SU-DHL-6 (cell line): ENCODE results near the gene PITPNB.

Experiments used
- H2AFZ ChIP-seq: fragments of 200-600 bp; sonication (generic); 2 replicates; pipeline ENCODE4 v1.6.1; 2014; ENCODE audit warnings: low read depth, mild to moderate bottlenecking, moderate library complexity, mixed read lengths, antibody characterized with exemption, low read length; ENCODE audit not compliant: severe bottlenecking
- H3F3A ChIP-seq: fragments of 200-600 bp; shearing (Covaris generic); 2 replicates; pipeline ENCODE4 v1.6.0; 2016; ENCODE audit warnings: antibody characterized with exemption, mild to moderate bottlenecking; ENCODE audit not compliant: insufficient read depth
- H3K27ac ChIP-seq: fragments of 200-600 bp; sonication (generic); 2 replicates; pipeline ENCODE4 v1.5.1; 2016; ENCODE audit warnings: low read depth, mild to moderate bottlenecking, low read length, moderate library complexity, mixed read lengths
- H3K27me3 ChIP-seq: fragments of 200-600 bp; sonication (generic), shearing (Covaris generic); 2 replicates; pipeline ENCODE4 v1.6.0; 2014; ENCODE audit warnings: mild to moderate bottlenecking, low read length
- H3K36me3 ChIP-seq: fragments of 200-600 bp; sonication (generic); 2 replicates; pipeline ENCODE4 v1.6.1; 2014; ENCODE audit warnings: mild to moderate bottlenecking, low read length, mixed read lengths
- H3K4me2 ChIP-seq: fragments of 300-600, 200-600 bp; shearing (Covaris generic), sonication (generic); 2 replicates; pipeline ENCODE4 v1.6.0; 2014; ENCODE audit warnings: low read length, low read depth, mild to moderate bottlenecking; ENCODE audit not compliant: poor library complexity, severe bottlenecking
- H3K4me3 ChIP-seq: fragments of 200-600 bp; sonication (generic); 2 replicates; pipeline ENCODE4 v1.5.1; 2014; ENCODE audit warnings: antibody characterized with exemption, low read length, mild to moderate bottlenecking, mixed read lengths; ENCODE audit not compliant: insufficient read depth, poor library complexity, severe bottlenecking
- H3K79me2 ChIP-seq: fragments of 200-600 bp; sonication (generic); 2 replicates; pipeline ENCODE4 v1.6.1; 2014; ENCODE audit warnings: mild to moderate bottlenecking, low read length, moderate library complexity; ENCODE audit not compliant: insufficient read depth
- H3K9ac ChIP-seq: fragments of 200-600 bp; sonication (generic); 2 replicates; pipeline ENCODE4 v1.7.0; 2014; ENCODE audit warnings: mild to moderate bottlenecking, low read length
- H3K9me2 ChIP-seq: fragments of 200-600 bp; sonication (generic); replicated peaks from 2 replicates; pipeline ENCODE4 v1.6.1; 2014; ENCODE audit warnings: low read length; ENCODE audit not compliant: insufficient read depth
- H3K9me3 ChIP-seq: fragments of 200-600 bp; sonication (generic); 2 replicates; pipeline ENCODE4 v1.6.1; 2014; ENCODE audit warnings: low read length, mixed read lengths; ENCODE audit not compliant: insufficient read depth
- H4K20me1 ChIP-seq: fragments of 200-600 bp; sonication (generic); 2 replicates; pipeline ENCODE4 v1.6.1; 2014; ENCODE audit warnings: low read depth, mild to moderate bottlenecking, antibody characterized with exemption, low read length, moderate library complexity, mixed read lengths
- EZH2phosphoT487 ChIP-seq: fragments of 200-600 bp; sonication (generic), shearing (Covaris generic); conservative IDR thresholded peaks from 2 replicates; pipeline ENCODE4 v1.6.1; 2018; ENCODE audit warnings: mild to moderate bottlenecking, antibody characterized with exemption, low read length, moderate library complexity, mixed read lengths
- TF ChIP-seq, protein P1 (sequence below): fragments of 200-600 bp; sonication (generic); IDR thresholded peaks from one replicate; pipeline ENCODE4 v1.5.1; 2017; ENCODE audit warnings: antibody characterized with exemption, mild to moderate bottlenecking, low read length, moderate library complexity; ENCODE audit not compliant: insufficient read depth, poor library complexity, severe bottlenecking

PITPNB gene

DNA sequence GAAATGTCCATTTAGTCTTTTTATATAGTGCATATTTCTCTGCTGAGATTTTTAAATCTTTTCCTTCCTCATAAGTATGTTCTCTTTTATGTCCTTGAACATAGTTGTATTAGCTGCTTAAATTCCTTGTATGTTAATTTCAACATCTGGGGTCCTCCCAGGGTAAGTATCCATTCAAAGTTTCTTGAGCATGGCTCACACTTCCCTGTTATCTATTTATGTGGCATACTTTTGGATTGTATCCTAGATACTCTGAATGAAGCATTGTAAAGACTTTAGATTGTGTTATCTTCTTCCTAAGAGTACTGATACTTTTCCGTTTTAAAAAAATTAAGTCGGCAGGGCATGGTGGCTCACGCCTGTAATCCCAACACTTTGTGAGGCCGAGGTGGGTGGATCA lies 28.4 kb upstream of the PITPNB start:
- Histone ChIP-seq H3K4me3 (no peak overlapping the region), H4K20me1 (no peaks in the 10 kb centered on the region), H3K9me2 (no peaks in the 10 kb centered on the region), H3K4me2 (no peak overlapping the region), H3K9me3 (no peaks in the 10 kb centered on the region), H2AFZ (no peak overlapping the region), H3K36me3 (no peaks in the 10 kb centered on the region), H3K9ac (no peak overlapping the region), H3K27ac (no peak overlapping the region), H3F3A (no peaks in the 10 kb centered on the region), H3K27me3 (no peaks in the 10 kb centered on the region), H3K79me2 (no peaks in the 10 kb centered on the region)
- TF ChIP-seq, protein P1, sequence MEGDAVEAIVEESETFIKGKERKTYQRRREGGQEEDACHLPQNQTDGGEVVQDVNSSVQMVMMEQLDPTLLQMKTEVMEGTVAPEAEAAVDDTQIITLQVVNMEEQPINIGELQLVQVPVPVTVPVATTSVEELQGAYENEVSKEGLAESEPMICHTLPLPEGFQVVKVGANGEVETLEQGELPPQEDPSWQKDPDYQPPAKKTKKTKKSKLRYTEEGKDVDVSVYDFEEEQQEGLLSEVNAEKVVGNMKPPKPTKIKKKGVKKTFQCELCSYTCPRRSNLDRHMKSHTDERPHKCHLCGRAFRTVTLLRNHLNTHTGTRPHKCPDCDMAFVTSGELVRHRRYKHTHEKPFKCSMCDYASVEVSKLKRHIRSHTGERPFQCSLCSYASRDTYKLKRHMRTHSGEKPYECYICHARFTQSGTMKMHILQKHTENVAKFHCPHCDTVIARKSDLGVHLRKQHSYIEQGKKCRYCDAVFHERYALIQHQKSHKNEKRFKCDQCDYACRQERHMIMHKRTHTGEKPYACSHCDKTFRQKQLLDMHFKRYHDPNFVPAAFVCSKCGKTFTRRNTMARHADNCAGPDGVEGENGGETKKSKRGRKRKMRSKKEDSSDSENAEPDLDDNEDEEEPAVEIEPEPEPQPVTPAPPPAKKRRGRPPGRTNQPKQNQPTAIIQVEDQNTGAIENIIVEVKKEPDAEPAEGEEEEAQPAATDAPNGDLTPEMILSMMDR = no peak
- no peak for TF ChIP-seq EZH2phosphoT487

DNA sequence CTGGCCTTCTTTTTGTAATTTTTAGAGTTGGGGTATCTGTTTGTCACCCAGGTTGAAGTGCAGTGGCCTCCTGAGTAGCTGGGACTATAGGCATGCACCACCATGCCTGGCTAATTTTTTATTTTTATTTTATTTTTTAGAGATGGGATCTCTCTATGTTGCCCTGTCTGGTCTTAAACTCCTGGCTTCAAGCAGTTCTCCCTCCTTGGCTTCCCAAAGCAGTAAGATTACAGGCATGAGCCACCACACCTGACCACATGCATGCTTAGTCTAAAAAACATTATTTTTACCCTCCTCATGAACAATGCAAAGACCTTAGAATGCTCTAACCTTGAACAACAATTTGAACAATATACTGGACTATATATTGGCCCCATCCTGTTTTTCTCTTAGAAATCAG lies 22.1 kb upstream of the PITPNB start:
- no peak overlapping the region for H3K4me3 ChIP-seq
- H3K27me3 ChIP-seq = no peaks in the 10 kb centered on the region
- H4K20me1 ChIP-seq = no peaks in the 10 kb centered on the region
- no peaks in the 10 kb centered on the region for H3K79me2 ChIP-seq
- TF ChIP-seq, protein P1 = no peak
- no peaks in the 10 kb centered on the region for H3K36me3 ChIP-seq
- no peak overlapping the region for H3K27ac ChIP-seq
- H3F3A ChIP-seq = peaks cover 3% of the 10 kb centered on the region; the same call in 1 of the 2 replicates
- no peaks in the 10 kb centered on the region for H3K9me3 ChIP-seq
- no peak overlapping the region for H3K4me2 ChIP-seq
- H3K9me2 ChIP-seq = no peaks in the 10 kb centered on the region
- H2AFZ ChIP-seq = no peak overlapping the region
- no peak overlapping the region for H3K9ac ChIP-seq

DNA sequence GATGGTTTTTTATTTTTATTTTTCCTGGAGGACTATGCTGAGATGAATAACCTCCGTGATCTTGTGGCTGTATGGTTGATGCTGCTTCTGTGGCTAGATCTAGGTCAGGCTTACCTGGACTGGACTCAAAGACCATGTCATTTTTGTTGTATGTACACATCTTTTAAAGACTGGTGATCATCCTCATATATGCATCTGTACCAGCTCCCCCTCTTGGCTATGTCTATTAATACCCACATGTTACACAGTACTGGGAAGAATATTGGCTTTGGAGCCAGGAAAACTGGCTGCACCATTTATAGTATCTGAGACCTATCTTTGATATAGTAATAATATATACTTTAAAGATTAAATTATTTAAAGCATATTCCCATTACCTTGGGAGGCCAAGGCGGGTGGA lies 18.4 kb upstream of the PITPNB start:
- Histone ChIP-seq H3K27me3 (no peaks in the 10 kb centered on the region), H2AFZ (no peak overlapping the region), H3F3A (peaks cover 3% of the 10 kb centered on the region; the same call in 1 of the 2 replicates), H3K27ac (no peak overlapping the region), H3K79me2 (no peaks in the 10 kb centered on the region), H3K9me2 (no peaks in the 10 kb centered on the region), H3K4me3 (no peak overlapping the region), H4K20me1 (no peaks in the 10 kb centered on the region), H3K9ac (no peak overlapping the region), H3K36me3 (no peaks in the 10 kb centered on the region), H3K4me2 (no peak overlapping the region), H3K9me3 (no peaks in the 10 kb centered on the region)
- no peak for TF ChIP-seq EZH2phosphoT487
- TF ChIP-seq, protein P1 = no peak
